ENCODE measurements around the gene THY1.
"Not testable (repeated sequence)": the region's sequence is repeated elsewhere in the genome, so short reads cannot be mapped to it uniquely, and the experiment has no call there.

THY1 gene

DNA sequence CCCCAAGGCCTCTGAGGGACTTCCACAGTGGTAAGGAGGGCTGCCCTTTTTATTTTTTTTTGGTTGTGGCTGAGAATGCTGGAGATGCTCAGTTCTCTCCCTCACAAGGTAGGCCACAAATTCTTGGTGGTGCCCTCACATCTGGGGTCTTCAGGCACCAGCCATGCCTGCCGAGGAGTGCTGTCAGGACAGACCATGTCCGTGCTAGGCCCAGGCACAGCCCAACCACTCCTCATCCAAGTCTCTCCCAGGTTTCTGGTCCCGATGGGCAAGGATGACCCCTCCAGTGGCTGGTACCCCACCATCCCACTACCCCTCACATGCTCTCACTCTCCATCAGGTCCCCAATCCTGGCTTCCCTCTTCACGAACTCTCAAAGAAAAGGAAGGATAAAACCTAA lies 4.2 kb downstream of the THY1 start:
- DNase-seq (ENCODE audit: low read depth in 2 of 2) = no peak

DNA sequence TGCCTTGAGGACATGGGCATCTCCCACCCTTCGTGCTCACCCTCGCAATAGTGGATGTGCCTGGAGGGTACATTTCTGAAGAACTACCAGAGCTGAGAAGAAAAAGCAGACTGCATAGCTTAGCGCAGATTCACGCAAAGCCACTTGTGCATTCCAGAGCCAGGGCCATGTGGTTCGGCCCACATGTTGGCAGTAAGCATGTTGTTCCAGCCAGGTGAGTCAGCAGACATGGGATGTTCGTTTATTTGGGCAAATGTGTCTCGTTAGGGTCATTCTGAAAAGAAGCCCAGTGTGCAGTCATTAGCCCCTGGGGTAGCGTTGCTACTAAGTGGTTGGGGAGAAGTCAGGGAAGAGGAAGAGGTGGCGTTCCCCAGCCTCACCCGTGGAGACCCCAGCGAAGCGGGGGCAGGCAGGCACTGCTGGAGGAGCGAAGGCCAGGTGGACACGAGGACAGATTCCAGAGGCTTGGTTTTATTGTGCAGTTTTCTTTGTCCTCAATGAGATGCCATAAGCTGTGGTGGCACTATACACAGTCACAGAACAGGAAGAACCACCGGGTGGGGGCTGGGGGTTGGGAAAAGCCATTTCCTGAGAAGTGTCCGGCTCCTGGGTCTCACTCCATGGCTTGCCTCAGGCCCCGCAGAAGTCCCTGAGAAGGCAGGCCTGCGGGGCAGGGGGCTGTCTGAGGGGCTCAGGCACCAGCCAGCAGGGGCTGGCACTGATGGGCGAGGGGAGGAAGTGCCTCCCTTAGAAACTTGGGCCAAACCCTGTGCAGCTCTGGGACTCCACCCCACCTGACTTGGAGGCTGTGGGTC lies 5.0 kb downstream of the THY1 start:
- no peak for DNase-seq (ENCODE audit: low read depth in 2 of 2)

DNA sequence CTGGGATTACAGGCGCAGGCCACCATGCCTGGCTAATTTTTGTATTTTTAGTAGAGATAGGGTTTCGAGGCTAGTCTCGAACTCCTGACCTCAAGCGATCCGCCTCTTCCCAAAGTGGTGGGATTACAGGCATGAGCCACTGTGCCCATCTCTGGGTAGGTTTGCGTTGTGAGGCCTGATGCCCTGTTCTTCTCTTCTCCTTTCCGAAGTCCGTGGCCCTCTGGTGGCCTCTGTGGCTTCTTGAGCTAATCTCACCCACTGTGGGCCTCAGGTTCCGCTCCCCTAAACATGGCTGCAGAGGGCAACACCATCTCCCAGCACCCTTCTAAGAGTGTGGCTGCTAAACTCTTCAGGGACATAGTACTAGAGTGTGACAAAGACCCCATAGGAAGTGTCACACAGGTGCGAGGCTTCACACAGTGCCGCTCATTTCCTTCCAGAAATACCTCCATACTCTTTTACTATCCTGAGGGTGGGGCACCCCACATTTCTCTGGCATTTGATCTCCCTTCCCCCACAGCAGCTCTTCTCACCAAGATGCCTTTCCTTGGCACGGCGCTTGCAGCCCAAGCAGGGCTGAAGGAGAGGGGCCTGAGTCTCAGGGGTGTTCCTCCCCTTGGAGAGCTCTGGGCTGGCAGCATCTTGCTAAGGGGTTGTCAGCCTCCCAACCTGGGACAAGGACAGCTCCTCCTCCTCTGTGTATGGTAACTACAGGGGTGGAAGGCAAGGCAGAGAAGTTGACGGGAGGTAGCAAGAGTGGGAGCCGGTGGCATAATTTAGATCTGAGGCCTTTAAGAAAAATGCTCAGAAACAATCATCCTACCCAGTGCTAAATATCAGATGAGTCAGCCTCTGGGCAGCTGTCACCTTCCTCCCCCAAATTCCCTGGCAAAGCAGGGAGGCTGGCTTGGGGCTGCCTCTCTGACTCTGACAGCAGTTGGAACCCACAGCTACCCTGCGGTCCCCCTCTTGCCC lies 6.1 kb downstream of the THY1 start:
- DNase-seq (ENCODE audit: low read depth in 2 of 2) = no peak

DNA sequence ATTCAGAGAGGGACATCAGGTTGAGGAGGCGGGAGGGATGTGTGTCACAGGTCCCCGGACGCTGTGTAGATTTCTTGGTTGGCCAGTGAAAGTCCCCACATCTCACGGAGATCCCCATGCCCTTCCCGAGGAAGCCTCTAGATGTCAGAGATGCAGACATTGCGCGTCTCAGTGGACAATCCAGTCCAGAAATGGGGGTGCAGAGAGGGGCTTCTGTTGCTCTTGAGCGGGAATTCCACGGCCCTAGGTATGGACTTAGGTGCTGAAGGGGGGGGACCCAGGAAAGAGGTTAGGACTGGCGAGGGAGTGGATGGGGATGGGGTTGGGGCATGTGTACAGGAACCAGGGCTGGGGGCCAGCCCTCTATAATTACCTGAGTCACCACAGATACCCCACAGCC lies 7.0 kb downstream of the THY1 start:
- no peak for DNase-seq (ENCODE audit: low read depth in 2 of 2)

DNA sequence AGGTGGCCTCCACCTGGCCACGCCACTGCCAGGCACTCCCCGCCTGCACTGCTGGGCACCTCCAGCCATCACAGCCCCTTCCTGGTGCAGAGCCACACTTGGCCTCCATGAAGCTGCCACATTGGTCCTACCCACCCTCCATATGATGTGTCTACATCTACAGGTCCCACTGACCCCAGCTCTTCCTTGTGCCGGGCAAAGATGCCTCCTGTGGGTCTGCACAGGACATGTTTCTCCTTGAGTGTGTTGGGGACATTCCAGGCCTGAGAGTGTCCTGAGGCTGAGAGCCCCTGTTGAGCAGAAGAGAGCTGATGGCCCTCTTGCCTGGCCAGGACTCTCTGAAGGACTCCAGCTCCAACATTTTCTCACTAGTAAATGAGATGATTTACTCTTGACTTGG lies 7.5 kb downstream of the THY1 start:
- DNase-seq (ENCODE audit: low read depth in 2 of 2) = no peak

DNA sequence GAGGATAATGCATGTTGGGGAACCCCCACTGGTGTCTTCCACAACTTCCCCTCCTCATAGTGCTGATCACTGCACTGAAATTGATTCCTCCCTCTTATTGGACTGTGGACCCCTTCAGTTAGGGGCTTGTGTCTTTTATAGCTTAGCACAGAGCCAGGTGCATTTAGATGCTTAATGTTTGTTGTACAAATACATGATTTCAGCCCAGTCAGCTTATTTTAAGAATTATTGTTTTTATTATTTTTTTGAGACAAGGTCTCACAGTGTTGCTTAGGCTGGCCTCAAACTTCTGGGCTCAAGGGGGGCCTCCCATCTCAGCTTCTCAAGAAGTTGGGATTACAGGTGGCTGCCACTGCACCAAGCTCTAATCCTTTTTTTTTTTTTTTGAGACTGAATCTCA lies 8.2 kb downstream of the THY1 start:
- no peak for DNase-seq (ENCODE audit: low read depth in 2 of 2)

DNA sequence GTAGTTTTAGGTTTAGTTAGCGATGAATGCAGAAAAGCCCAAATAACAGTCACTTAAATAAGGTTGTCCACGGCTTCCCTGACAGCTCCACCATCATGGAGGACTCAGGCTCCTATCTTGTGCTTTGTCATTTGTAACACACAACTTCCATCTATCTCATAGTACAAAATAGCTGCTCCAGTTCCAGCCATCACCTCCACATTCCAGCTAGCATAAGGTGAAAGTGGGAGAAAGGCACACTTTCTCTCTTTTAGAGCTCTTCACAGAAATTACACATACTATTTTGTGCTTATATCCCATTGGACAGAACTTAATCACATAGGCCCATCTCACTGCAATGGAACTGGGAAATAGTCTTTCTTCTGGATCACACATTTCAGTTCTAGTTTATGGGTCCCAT lies 8.7 kb downstream of the THY1 start:
- DNase-seq (ENCODE audit: low read depth in 2 of 2) = no peak

DNA sequence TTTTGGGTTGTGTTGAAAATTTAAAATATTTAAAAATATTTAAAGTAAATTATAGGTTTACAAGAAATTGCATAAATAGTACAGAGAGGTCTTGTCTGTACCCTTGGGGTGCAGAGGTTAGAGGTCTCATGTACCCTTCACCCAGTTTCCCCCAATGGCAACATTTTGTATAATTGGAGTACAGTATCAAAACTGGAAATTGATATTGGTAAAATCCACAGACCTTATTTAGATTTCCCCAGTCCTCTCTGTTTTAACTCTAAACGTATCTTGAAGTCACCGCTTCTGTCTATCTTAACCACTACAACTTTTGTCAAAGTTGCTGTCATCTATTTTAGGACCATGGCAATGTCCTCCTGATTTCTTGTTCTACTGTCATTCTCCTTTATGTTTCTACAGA lies 10.9 kb downstream of the THY1 start:
- DNase-seq (ENCODE audit: low read depth in 2 of 2) = no peak

DNA sequence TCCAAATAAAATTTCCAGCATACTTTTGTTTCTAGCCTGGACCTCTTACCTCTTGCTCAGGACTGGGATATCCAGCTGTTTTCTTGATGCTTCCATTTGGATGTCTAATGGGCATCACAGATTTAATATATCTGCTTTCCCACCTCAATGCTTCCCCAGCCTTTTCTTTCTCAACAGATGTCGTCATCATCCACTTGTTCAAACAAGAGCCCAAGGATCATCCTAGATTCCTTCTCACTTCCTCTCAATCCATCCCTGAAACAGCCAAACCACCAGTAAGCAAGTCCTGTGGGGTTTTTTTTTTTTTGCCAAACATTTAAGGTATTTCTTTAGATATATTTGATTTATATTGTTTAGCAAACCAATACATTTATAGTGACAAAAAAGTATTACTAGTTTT lies 12.5 kb downstream of the THY1 start:
- DNase-seq (ENCODE audit: low read depth in 2 of 2) = no peak

DNA sequence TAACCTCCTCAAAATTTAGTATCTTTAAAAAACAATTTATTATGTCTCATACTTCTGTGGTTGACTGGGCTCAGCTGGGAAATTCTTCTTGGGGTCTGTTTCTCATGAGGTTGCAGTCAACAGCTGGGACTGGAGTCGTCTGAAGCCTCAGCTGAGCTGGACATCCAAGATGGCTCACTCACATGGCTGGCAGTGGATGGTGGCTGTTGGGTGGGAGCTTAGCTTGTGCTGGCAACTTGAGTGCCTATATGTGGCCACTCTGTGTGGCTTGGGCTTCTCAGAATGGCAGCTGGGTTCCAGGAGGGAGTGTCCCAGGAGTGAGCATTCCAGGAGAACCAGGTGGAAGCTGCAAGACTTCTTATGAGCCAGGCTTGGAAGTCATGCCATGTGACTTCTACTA lies 13.2 kb downstream of the THY1 start:
- no peak for DNase-seq (ENCODE audit: low read depth in 2 of 2)

DNA sequence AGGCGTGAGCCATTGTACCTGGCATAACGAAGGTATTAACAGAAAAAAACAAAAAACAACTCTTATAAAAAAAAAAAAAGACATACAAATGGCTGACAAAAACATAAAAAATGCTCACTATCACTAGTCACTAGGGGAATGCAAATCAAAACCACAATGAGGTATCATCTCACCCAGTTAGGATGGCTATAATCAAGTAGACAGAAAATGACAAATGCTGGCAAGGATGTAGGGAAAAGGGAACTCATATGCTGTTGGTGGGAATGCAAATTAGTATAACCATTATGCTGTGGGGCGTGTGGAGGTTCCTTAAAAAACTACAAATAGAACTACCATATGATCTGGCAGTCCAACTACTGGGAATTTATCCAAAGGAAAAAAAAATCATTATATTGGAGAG lies 17.0 kb downstream of the THY1 start:
- DNase-seq (ENCODE audit: low read depth in 2 of 2) = no peak

DNA sequence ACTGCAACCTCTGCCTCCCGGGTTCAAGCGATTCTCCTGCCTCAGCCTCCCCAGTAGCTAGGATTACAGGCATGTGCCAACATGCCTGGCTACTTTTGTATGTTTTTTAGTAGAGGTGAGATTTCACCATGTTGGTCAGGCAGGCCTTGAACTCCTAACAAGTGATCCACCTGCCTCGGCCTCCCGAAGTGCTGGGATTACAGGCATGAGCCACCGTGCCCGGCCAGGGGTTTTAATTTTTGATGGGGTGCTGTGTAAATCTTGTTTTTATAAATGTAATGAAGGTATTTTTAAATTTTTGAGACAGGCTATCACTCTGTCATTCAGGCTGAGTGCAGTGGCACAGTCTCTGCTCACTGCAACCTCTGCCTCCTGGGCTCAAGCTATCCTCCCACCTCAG lies 17.5 kb downstream of the THY1 start:
- not testable (repeated sequence) for DNase-seq (ENCODE audit: low read depth in 2 of 2)

DNA sequence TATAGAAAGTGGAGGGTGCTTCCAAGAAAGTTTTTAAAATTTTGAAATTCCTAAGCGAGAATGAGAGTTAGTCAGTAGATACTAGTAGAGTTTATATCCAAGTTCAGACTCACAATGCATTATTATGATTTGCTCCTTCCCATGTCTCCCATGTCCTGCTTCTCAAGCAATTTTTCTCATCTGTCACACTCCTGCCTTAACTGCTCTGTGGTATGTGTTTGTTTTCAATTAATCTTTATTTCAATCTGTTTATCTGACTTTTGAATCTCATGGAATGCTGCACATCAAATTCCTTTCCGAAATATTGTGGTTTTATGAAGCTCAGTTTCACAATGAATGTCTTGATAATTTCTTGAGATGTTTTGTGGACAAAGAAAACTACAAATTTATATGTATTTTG lies 18.1 kb downstream of the THY1 start:
- DNase-seq (ENCODE audit: low read depth in 2 of 2) = no peak

DNA sequence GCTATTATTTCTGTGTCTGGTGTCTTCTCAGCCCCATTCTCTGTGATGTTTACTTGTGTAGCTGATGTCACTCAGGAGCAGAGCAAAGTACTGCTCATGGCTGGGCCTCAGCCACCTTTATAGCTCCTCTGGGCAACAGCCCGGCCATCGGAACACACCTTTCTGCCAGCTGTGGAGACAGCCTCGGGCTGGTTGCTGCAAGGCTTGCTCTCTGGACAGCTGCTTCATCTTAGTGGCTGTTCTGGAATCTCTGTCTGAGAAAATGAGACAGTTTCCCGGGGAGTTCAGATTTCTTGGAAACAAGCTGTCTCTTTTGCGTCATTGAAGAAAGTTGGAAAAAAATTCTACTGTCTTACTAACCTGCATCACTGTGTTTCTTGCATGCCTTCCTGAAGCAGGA lies 20.0 kb downstream of the THY1 start:
- DNase-seq (ENCODE audit: low read depth in 2 of 2) = no peak

DNA sequence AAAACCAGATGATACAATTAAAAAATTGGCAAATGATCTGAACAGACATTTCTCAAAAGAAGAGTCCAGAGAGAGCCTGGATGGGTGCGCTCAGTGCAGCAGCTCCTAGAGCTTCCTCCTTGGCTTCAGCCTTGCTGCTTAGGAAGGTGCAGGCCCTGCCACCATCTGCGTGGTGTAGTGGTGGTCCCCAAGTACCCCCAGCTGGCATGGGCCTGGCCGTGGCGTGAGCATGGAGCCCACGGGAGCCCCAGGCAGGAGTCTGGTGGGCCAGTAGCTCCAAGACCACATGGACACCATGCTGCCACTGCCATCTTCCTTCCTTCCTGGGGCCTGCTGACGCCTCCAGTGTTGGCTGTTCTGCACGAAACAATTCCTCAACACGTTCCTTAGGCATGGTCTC lies 20.5 kb downstream of the THY1 start:
- no peak for DNase-seq (ENCODE audit: low read depth in 2 of 2)

DNA sequence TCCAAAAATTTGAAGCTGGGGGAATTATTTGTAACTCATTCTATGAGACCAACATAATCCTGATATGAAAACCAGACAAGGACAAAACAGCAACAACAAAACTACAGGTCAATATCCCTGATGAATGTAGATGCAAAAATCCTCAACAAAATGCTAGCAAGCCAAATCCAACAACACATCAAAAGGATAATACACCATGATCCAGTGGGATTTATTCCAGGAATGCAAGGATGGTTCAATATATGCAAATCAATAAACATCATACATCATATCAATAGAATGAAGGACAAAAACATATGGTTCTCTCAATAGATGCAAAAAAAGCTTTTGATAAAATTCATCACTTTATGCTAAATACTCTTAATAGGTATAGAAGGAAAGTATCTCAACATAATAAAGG lies 22.1 kb downstream of the THY1 start:
- no peak for DNase-seq (ENCODE audit: low read depth in 2 of 2)

DNA sequence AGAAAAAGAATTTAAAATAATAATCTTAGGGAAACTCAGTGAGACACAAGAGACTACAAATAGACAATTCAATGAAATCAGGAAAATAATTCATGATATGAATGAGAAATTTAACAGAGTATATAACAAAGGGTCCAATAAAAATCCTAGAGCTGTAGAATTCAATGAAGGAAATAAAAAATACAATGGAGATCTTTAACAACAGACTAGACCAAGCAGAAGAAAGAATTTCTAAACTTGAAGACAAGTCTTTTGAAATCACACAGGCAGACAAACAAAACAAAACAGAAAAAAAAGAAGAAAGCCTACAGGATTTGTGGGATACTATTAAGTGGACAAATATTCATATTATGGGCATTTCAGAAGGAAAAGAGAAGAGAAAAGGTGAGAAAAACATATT lies 25.2 kb downstream of the THY1 start:
- DNase-seq (ENCODE audit: low read depth in 2 of 2) = no peak

DNA sequence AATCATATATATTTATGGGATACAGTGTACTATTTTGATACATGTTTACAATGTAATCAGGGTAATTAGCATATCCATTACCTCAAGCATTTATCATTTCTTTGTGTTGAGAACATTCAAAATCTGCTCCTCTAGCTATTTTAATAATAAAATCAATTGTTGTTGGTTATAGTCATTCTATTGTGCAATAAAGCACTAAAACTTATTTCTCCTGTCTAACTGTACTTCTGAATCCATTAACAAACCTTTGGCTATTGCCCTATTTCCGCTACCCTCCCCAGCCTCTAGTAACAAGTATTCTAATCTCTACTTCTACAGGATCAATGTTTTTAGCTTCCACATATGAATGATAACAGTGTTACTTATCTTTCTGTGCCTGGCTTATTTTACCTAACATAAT lies 26.1 kb downstream of the THY1 start:
- no peak for DNase-seq (ENCODE audit: low read depth in 2 of 2)

DNA sequence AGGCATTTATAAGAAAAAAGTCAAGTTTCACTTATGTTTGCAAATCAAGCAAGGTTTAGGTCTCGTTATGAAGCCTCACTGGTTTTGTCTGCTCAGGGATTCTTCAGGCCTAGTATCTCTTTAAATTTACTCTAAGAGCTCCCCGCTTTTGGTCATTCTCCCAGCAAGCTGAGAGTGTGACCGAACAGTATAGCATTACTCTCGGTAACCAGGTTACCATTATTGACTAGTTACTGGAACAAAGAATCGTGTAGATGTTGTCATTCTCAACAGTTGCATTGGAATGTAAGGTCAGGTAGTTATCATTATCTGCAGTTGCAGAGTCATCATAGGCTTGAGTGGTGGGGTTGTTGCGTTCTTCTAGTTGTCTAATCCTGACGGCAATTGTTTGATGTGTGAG lies 31.7 kb downstream of the THY1 start:
- DNase-seq (ENCODE audit: low read depth in 2 of 2) = no peak

DNA sequence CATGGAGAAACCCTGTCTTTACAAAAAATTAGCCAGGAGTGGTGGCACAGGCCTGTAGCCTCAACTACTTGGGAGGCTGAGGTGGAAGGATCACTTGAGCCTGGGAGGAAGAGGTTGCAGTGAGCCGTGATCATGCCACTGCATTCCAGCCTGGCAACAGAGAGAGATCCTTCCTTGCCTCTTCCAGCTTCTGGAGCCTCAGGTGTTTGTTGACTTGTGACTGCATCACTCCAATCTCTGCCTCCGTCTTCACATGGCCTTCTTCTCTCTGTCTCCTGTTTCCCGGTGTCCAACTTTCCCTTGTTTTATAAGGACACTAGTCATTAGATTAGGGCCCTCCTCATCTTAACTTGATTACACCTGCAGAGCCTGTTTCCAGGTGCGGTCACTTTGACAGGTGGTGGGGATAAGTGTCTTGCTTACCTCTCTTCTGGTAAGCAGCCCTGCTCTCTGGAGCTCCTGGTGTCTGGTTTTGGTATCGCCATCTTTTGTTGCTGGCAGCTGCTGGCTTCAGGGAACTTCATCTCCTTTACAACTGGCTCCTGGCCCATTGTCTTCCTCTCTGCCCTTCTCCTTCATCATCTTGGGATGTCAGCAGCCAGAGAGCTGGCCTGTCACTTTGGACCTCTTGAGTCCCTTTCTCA lies 33.2 kb downstream of the THY1 start:
- no peak for DNase-seq (ENCODE audit: low read depth in 2 of 2)

DNA sequence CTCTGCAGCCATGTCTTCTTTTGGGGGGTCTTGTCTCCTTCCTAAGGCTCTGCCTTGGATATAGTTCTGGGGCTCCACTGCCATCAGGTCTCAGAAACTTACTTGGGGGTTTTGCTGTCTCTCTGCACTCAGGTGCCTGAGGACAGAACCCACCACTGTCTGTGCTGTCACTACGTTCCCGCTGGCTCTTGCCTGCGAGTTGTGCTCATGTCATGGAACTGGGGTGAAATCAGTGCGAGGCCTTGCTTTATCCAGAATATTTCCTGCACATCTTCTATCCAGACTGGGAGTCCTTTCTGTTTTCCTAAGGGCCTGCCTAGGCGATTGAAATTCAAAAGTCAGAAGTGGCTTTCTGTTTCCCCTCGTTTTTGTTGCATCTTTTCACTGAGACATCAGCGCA lies 34.9 kb downstream of the THY1 start:
- DNase-seq (ENCODE audit: low read depth in 2 of 2) = no peak

DNA sequence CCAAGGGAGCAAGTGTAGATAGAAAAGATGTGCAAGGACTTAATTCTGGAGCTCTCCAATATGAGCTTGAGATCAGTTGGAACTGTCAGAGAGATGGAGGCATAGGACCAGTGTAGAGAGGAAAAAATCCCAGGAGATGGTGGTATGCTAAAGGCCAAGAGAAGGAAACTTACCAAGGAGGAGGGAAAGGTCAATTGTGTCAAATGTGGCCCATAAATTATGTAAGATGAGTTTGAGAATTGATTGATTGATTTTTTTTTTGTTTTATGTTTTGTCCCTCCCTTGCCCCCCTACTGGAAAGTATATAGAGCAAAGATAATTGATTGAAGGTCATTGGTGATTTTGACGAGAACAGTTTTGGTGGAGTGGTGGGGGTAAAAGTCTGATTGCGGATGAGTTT lies 38.6 kb downstream of the THY1 start:
- DNase-seq (ENCODE audit: low read depth in 2 of 2) = no peak

DNA sequence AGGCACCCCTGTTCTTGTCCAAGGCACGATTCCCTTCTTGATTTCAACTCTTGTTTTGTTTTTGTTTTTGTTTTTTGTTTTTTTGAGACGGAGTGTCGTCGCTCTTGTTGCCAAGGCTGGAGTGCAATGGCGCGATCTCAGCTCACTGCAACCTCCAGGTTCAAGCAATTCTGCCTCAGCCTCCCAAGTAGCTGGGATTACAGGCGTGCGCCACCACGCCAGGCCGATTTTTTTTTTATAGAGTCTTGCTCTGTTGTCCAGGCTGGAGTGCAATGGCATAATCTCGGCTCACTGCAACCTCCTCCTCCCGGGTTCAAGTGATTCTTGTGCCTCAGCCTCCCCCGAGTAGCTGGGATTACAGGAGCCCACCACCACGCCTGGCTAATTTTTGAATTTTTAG lies 40.5 kb downstream of the THY1 start:
- DNase-seq (ENCODE audit: low read depth in 2 of 2) = not testable (repeated sequence)

All from activated CD8-positive, alpha-beta memory T cell treated with anti-CD3 and anti-CD28 coated beads for 4 hours (primary cell).